Measurements from ENCODE around the gene DOK6.

Gene DOK6

DNA sequence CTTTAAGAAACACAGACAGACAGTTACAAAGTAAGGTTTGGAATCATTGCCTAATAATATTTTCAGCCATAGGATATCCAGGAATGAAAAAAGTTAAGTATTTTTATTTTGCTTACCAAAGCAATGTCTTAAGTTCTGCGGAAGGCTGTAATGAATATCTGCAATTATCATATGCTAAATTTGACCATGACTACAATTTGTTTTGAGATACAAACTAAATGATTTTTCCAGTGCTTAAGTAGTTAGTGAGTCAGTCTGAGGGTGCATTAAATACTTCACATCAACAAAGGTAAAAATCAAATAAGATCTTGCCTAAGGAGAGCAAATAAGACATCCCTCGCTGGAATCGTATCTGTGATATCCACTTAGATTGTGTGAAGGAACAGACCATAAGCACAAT lies 297.0 kb downstream of the DOK6 start:
- no peak overlapping the region for H3K4me3 ChIP-seq (ENCODE audit: low read depth, low read length)
- TF ChIP-seq, protein P1, sequence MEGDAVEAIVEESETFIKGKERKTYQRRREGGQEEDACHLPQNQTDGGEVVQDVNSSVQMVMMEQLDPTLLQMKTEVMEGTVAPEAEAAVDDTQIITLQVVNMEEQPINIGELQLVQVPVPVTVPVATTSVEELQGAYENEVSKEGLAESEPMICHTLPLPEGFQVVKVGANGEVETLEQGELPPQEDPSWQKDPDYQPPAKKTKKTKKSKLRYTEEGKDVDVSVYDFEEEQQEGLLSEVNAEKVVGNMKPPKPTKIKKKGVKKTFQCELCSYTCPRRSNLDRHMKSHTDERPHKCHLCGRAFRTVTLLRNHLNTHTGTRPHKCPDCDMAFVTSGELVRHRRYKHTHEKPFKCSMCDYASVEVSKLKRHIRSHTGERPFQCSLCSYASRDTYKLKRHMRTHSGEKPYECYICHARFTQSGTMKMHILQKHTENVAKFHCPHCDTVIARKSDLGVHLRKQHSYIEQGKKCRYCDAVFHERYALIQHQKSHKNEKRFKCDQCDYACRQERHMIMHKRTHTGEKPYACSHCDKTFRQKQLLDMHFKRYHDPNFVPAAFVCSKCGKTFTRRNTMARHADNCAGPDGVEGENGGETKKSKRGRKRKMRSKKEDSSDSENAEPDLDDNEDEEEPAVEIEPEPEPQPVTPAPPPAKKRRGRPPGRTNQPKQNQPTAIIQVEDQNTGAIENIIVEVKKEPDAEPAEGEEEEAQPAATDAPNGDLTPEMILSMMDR (IDR thresholded peaks at IDR 0.05; ENCODE audit: low read depth, low read length, missing control alignments): no peak
- no peak for DNase-seq (ENCODE audit: low read depth)
- in situ Hi-C loops (cut with HindIII; ENCODE audit: low sequenced_read_pairs): no loop called here

DNA sequence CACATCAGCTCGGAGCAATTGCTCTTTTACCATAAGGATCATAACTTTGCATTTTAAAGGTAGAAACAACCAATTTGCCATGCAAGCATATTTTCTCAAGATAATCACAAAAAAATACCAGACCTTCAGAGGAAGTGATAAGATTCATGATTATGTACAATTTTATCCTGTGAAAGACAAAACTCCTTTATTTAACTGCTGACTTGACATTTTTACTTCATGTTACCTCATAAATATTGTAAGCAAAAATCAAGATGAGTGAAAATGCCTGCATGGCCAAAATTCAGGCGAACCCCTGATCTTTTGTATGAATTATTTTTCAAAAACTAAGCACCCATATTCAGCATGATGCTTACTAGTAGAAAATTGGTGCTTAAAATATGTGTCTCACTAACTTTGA lies 300.6 kb downstream of the DOK6 start:
- no peak for DNase-seq (ENCODE audit: low read depth)
- TF ChIP-seq, protein P1 (IDR thresholded peaks at IDR 0.05; ENCODE audit: low read depth, low read length, missing control alignments): no peak
- in situ Hi-C loops (cut with HindIII; ENCODE audit: low sequenced_read_pairs): no loop called here
- no peak overlapping the region for H3K4me3 ChIP-seq (ENCODE audit: low read depth, low read length)

DNA sequence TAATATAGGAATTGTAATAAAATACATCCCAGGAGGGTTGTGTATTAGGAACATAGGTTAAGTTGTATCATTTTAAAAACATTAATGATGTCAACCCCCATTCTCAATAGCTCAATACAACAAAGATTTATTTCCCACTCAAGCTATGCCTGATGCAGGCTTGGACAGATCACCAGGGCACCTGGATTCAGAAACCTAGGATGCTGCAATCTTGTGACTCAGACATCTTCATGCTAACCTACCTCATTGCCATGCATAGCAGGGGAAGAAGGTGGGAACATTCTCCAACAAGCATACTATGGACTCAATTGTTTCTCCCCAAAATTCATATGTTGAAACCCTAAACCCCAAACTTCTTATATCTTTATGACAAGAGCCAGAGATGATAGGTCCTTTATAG lies 302.8 kb downstream of the DOK6 start:
- TF ChIP-seq, protein P1 (IDR thresholded peaks at IDR 0.05; ENCODE audit: low read depth, low read length, missing control alignments): no peak
- H3K4me3 ChIP-seq (ENCODE audit: low read depth, low read length): no peak overlapping the region
- in situ Hi-C loops (cut with HindIII; ENCODE audit: low sequenced_read_pairs): no loop called here
- no peak for DNase-seq (ENCODE audit: low read depth)

GRCh38 chr18:69705987-69706386 lies 305.3 kb downstream of the DOK6 start:
- no peak overlapping the region for H3K4me3 ChIP-seq (ENCODE audit: low read depth, low read length)
- in situ Hi-C loops (cut with HindIII; ENCODE audit: low sequenced_read_pairs): no loop called here
- TF ChIP-seq, protein P1 (IDR thresholded peaks at IDR 0.05; ENCODE audit: low read depth, low read length, missing control alignments): no peak
- DNase-seq (ENCODE audit: low read depth): no peak

DNA sequence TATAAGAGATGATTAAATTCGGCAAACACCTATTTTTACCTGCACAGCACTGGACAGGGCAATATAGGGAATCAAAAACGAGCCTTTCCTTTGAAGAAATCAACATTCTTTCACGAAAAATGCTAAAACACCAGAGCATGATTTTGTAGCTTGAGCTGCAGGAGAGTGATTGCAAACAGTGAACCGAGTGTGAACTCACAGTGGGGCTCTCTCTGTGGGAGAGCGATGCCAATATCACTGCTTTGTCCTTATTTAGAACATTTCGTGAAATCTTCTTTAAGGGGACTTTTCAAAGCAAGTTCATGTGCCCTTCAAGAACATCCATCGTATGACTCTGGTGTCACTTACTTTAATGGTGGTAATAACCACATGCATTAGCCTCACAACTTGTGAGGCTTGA lies 308.2 kb downstream of the DOK6 start:
- in situ Hi-C loops (cut with HindIII; ENCODE audit: low sequenced_read_pairs): no loop called here
- DNase-seq (ENCODE audit: low read depth): no peak
- TF ChIP-seq, protein P1 (IDR thresholded peaks at IDR 0.05; ENCODE audit: low read depth, low read length, missing control alignments): no peak
- H3K4me3 ChIP-seq (ENCODE audit: low read depth, low read length): no peak overlapping the region

- in situ Hi-C loops (cut with HindIII; ENCODE audit: low sequenced_read_pairs): no loop called here
- TF ChIP-seq, protein P1 (IDR thresholded peaks at IDR 0.05; ENCODE audit: low read depth, low read length, missing control alignments): no peak
- no peak for DNase-seq (ENCODE audit: low read depth)
- H3K4me3 ChIP-seq (ENCODE audit: low read depth, low read length): no peak overlapping the region
Measured at GRCh38 chr18:69715191-69715795, 314.6 kb downstream of the DOK6 start.
